ENCODE results near the gene FARS2.

Gene FARS2

DNA sequence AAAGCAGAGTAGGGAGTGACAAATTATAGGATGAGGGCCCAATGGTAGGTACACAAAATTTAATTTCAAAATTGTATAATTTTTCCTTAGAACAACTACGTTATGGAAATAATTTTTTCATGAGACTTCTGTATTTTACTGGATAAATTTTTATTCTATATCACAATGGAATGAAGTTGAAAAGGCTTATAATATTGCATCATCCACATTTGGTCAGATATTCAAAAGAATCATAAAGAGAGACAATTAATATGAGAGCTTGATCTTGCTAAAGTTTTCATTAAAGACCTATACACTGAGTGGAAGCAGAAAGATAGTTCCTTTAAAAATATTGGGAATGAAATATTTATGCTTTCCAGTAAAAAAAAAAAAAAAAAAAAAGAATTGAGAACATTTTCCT is 242.8 kb downstream of the FARS2 start:
- TF ChIP-seq, protein P1, sequence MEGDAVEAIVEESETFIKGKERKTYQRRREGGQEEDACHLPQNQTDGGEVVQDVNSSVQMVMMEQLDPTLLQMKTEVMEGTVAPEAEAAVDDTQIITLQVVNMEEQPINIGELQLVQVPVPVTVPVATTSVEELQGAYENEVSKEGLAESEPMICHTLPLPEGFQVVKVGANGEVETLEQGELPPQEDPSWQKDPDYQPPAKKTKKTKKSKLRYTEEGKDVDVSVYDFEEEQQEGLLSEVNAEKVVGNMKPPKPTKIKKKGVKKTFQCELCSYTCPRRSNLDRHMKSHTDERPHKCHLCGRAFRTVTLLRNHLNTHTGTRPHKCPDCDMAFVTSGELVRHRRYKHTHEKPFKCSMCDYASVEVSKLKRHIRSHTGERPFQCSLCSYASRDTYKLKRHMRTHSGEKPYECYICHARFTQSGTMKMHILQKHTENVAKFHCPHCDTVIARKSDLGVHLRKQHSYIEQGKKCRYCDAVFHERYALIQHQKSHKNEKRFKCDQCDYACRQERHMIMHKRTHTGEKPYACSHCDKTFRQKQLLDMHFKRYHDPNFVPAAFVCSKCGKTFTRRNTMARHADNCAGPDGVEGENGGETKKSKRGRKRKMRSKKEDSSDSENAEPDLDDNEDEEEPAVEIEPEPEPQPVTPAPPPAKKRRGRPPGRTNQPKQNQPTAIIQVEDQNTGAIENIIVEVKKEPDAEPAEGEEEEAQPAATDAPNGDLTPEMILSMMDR (IDR thresholded peaks at IDR 0.05): no peak
- no peak overlapping the region for H3K27ac ChIP-seq
- H3K4me3 ChIP-seq: no peak overlapping the region
- no peak for DNase-seq (ENCODE audit: low spot score)

DNA sequence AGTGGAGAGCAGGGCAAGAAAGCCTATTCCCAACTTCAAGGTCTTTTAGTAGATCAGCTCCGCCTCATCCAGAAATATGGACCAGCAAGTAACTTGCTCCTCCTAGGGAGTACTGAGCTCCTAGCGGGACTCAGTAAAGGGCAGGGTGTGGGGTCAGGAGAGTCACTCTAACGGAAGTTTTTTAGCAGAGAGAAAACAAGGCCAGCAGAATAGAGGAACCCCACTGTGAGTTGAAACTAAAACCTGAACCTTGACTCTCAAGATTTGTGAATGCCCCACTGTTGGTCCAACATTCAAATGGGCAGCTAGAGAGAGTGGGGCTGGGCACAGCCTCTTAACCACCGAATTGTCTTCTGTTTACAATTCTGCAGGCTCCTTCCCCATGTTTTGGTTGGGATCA is 244.8 kb downstream of the FARS2 start:
- Histone ChIP-seq H3K4me3 (no peak overlapping the region), H3K27ac (no peak overlapping the region)
- no peak for DNase-seq (ENCODE audit: low spot score)
- TF ChIP-seq, protein P1 (IDR thresholded peaks at IDR 0.05): no peak

DNA sequence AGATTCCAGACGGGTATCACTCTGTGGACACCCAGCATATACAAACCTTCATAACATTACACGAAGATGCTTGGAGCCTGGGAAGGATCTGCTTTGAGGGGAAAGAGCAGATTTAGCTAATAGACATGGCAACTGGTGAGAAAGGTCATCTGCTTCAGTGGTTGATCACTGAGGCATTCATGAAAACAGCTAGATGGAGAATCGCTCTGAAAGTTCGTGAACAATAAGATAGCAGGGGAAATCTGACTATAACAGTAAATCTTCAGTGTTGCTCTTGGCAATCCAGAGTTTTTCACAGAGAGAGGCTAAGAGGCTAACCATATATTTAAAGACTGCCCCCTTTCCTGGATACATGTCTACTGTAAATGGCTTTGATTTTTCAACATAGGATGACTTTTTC is 245.3 kb downstream of the FARS2 start:
- no peak for DNase-seq (ENCODE audit: low spot score)
- TF ChIP-seq, protein P1 (IDR thresholded peaks at IDR 0.05): no peak
- no peak overlapping the region for H3K27ac ChIP-seq
- H3K4me3 ChIP-seq: no peak overlapping the region

DNA sequence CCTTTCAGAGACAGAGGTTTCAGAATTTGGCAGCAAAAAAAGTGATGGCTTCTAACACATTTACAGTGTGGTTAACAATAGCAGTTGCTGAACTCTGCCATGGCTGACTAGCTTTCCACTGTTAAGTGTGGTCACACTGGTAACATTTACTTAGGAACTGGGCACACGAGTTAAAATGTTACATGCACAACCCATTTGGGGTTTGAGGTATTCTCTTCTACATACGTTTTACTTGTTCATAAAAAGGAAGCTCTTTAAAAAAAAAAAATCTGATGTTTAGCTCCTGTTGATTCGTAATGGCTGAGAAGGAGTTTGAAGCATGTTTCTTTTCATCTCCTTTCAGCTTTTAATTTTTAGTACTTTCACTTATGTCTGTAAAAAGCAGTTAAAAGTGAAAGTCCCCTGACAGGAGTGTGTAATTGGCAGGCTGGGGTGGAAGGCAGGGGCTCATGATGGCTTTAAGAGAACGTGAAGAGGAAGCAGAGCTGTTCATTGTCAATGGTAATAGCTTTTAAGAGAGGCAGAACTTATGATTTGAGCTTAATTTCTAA is 245.9 kb downstream of the FARS2 start:
- Histone ChIP-seq H3K4me3 (no peak overlapping the region), H3K27ac (no peak overlapping the region)
- no peak for DNase-seq (ENCODE audit: low spot score)
- TF ChIP-seq, protein P1 (IDR thresholded peaks at IDR 0.05): no peak

DNA sequence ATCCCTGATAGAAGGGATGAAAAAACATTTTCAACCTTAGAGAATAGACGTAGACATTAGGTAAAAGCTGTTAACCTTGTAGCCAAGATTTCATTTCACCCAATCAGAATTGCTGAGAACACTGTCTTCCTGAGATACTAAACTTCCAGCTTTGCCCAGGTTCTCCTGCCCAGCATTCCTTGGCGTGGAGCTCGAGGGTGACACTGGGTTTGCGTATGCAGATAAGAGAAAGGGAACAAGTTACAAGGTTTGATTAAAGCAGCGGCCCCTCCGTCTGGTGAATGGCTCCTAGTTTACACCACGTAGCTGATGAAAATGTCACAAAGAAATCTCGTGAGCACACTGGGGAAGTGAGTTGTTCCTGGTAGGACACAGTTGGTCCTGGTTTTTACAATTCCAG is 247.8 kb downstream of the FARS2 start:
- TF ChIP-seq, protein P1 (IDR thresholded peaks at IDR 0.05): no peak
- DNase-seq (ENCODE audit: low spot score): no peak
- Histone ChIP-seq H3K4me3 (no peak overlapping the region), H3K27ac (no peak overlapping the region)

DNA sequence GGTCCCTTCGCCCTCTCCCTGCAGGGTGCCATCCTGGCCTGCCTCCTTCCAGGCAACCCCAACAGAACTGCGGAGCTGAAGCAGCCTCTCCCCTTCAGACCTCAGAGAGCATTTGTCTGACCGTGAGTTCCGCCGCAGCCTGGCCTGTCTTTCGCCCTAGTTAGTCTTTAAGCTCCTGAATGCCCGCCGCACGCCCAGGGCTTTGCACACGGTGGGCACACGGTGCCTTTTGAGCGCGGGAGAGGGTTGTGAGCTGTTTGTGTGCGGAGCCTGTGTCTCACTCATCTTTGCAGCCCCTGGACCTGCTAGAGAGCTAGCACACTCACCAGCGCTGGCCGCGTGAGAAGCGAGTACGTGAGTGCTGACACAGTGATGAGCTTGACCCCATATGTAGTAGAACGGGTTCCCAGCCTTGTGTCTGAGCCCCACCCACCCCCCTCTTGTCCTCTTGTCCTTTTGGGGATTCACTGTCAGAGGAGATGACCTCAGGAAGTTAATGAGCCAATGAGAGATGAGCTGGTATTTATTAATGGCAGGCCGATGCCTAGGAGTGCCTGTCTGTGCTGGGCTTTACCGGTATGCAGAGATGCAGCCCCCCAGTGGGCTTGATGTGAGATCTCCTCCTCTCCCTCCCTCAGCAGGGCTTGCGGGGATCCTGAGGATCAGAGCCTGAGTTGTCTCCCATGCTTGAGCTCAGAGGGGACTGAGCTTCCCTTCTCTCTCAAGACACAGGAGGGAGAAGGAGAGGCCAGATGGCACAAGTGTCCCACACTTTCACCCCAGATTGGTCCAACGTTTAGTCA is 249.2 kb downstream of the FARS2 start:
- no peak for DNase-seq (ENCODE audit: low spot score)
- Histone ChIP-seq H3K4me3 (no peak overlapping the region), H3K27ac (no peak overlapping the region)
- TF ChIP-seq, protein P1 (IDR thresholded peaks at IDR 0.05): no peak

DNA sequence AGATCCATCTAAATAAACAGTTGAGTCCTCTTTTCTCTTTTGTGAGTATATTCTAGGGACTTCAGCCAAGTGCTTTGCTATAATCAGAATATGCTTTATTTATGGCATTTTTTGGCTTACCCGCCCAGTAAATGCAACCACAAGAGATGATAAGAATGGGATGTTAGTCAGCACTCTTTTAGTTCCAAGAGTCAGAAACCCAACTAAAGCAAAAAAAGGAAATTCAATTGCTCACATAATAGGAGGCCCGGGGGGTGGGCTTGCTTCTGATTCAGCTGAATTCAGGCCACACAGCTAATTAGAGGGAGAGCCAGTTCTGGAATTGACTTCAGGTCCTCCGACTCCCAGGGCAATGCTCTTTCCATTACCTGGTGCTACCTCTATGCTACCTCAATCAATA is 250.6 kb downstream of the FARS2 start:
- TF ChIP-seq, protein P1 (IDR thresholded peaks at IDR 0.05): no peak
- H3K27ac ChIP-seq: no peak overlapping the region
- no peak overlapping the region for H3K4me3 ChIP-seq
- no peak for DNase-seq (ENCODE audit: low spot score)

Measured in coronary artery (tissue), 2 donors.